A673 (cell line): ENCODE measurements around the gene DNAJB12.

Experiments used
- CTCF ChIP-seq: fragments of 300-800, 200-600 bp; sonication (generic); conservative IDR thresholded peaks from 2 replicates; pipeline ENCODE4 v1.5.1; 2017; ENCODE audit warnings: low read depth, mild to moderate bottlenecking, antibody characterized with exemption, low read length, moderate library complexity, mixed read lengths
- EZH2 ChIP-seq: fragments of 200-600 bp; sonication (generic); IDR thresholded peaks from 2 replicates; pipeline ENCODE4 v1.6.1; 2017; ENCODE audit warnings: borderline replicate concordance, low read depth, mild to moderate bottlenecking, mixed read lengths, antibody characterized with exemption, low read length; ENCODE audit not compliant: poor library complexity, severe bottlenecking

GRCh38 chr10:72356987-72357386, 2.3 kb upstream of the DNAJB12 start:
- TF ChIP-seq EZH2 (no peak), CTCF (no peak)
